HepG2 (cell line): ENCODE measurements around the gene MACROD2. TPM values are rescaled to one million over a fixed set of nuclear protein-coding genes. Genes with fewer than 3 reads are reported as not detected.

Experiments
- ATAC-seq: fragments of 200-7000 bp; cut with Tn5 transposase; 3 replicates; pipeline ENCODE4 v1.9.1; 2020; ENCODE audit warnings: mild to moderate bottlenecking, moderate library complexity
- BruUV-seq: library from RNA; stranded (reverse); fragments of 400-500 nt; replicated peaks from 2 replicates; lab custom pipeline; 2021; lab: Mats Ljungman, UMichigan
- CTCF ChIA-PET: fragments of 300-600 bp; formaldehyde crosslinking; extraction: SDS; loops from one replicate; lab custom pipeline; 2021; ENCODE audit warnings: low total read pairs, inconsistent platforms, low intra/inter-chr PET ratio; lab: Yijun Ruan, JAX
- POLR2A ChIA-PET: fragments of 350-600 bp; sonication (Branson Sonifier 250); formaldehyde crosslinking; loops from one replicate; lab custom pipeline; 2020; ENCODE audit warnings: antibody characterized with exemption, inconsistent platforms; lab: Yijun Ruan, JAX
- DNase-seq: peaks from one replicate; pipeline ENCODE4 v3.0.0-alpha.2; 2015; ENCODE audit warnings: low spot score
- FAIRE-seq: peaks from 3 replicates; lab custom pipeline; 2011; peaks lifted over from hg19 to GRCh38; lab: Jason Lieb, UNC
- H2AFZ ChIP-seq: one replicate; pipeline ENCODE4 v1.6.1; 2011; ENCODE audit warnings: low read length, inconsistent platforms
- H3K27ac ChIP-seq: fragments of 300-600 bp; 3 replicates; pipeline ENCODE4 v1.8.0; 2011; ENCODE audit warnings: mixed run types, mild to moderate bottlenecking, mixed read lengths, low read length, inconsistent platforms; ENCODE audit not compliant: insufficient read depth; ENCODE audit errors: extremely low read length
- H3K27me3 ChIP-seq, 2 experiments: fragments of 200-600 bp in 1 of 2; 2 replicates in 1 of 2; 3 replicates in 1 of 2; pipeline versions ENCODE4 v1.6.0 to v1.8.0; 2011; ENCODE audit warnings: low read length in 2 of 2, mild to moderate bottlenecking in 2 of 2, moderate library complexity in 2 of 2, inconsistent platforms in 1 of 2; ENCODE audit not compliant: insufficient read depth in 2 of 2, control insufficient read depth in 1 of 2
- H3K36me3 ChIP-seq, 2 experiments: fragments of 200-600 bp in 1 of 2; replicated peaks in 1 of 2; 2 replicates in 1 of 2; 3 replicates in 1 of 2; pipeline versions ENCODE4 v1.5.1 to v1.8.0; 2011; ENCODE audit warnings: low read length in 2 of 2, inconsistent platforms in 1 of 2; ENCODE audit not compliant: insufficient read depth in 2 of 2, control insufficient read depth in 1 of 2
- H3K4me1 ChIP-seq: 2 replicates; pipeline ENCODE4 v1.5.1; 2012; ENCODE audit warnings: low read length, inconsistent platforms; ENCODE audit not compliant: insufficient read depth
- H3K4me2 ChIP-seq: 2 replicates; pipeline ENCODE4 v1.6.0; 2011; ENCODE audit warnings: low read depth, low read length, inconsistent platforms
- H3K4me3 ChIP-seq, 3 experiments: fragments of 200-600 bp in 1 of 3; sonication (generic), shearing (Covaris generic) in 1 of 3; replicated peaks in 1 of 3; 2 replicates each; pipeline ENCODE4 v1.5.1; 2011 to 2016; ENCODE audit warnings: low read length in 3 of 3, inconsistent platforms in 2 of 3, low read depth in 2 of 3, mild to moderate bottlenecking in 2 of 3, control low read depth in 1 of 3, mixed read lengths in 1 of 3; ENCODE audit not compliant: insufficient read depth in 1 of 3
- H3K79me2 ChIP-seq: one replicate; pipeline ENCODE4 v1.6.1; 2011; ENCODE audit warnings: low read length, inconsistent platforms; ENCODE audit not compliant: insufficient read depth
- H3K9ac ChIP-seq: 2 replicates; pipeline ENCODE4 v1.6.0; 2011; ENCODE audit warnings: mild to moderate bottlenecking, low read depth, low read length, inconsistent platforms; ENCODE audit not compliant: insufficient read depth
- H3K9me3 ChIP-seq: 2 replicates; pipeline ENCODE4 v1.5.1; 2012; ENCODE audit warnings: mild to moderate bottlenecking, low read length
- H4K20me1 ChIP-seq: 2 replicates; pipeline ENCODE4 v1.6.0; 2011; ENCODE audit warnings: inconsistent platforms, mild to moderate bottlenecking, low read length, moderate library complexity; ENCODE audit not compliant: insufficient read depth
- CBFB ChIP-seq: sonication (generic); formaldehyde crosslinking; IDR thresholded peaks from 2 replicates; pipeline ENCODE4 v1.4.0; 2020; ENCODE audit warnings: missing genetic modification reagents
- CHD4 ChIP-seq: fragments of 200-600 bp; sonication (generic); IDR thresholded peaks from 2 replicates; pipeline ENCODE4 v1.7.0; 2017; ENCODE audit warnings: mild to moderate bottlenecking, low read length, borderline replicate concordance
- GATAD1 ChIP-seq: IDR thresholded peaks from 2 replicates; pipeline ENCODE4 v1.6.1; 2016; ENCODE audit warnings: missing genetic modification reagents, missing compliant biosample characterization
- LCORL ChIP-seq, 2 experiments: fragments of 450-650 bp in 1 of 2; sonication (generic) in 1 of 2; formaldehyde crosslinking in 1 of 2; IDR thresholded peaks; 2 replicates each; pipeline versions ENCODE4 v1.5.0 to v1.6.1; 2017 to 2020; ENCODE audit warnings: antibody characterized with exemption in 1 of 2, missing genetic modification reagents in 1 of 2
- NFE2 ChIP-seq: sonication (generic); formaldehyde crosslinking; IDR thresholded peaks from 2 replicates; pipeline ENCODE4 v1.4.0; 2020; ENCODE audit warnings: missing genetic modification reagents
- REL ChIP-seq: sonication (generic); formaldehyde crosslinking; conservative IDR thresholded peaks from 2 replicates; pipeline ENCODE4 v1.8.0; 2022; ENCODE audit warnings: mild to moderate bottlenecking, missing genetic modification reagents, moderate library complexity
- TGIF2 ChIP-seq: IDR thresholded peaks from 2 replicates; pipeline ENCODE4 v1.6.1; 2016; ENCODE audit warnings: control low read depth, missing compliant biosample characterization
- YEATS2 ChIP-seq: sonication (generic); formaldehyde crosslinking; IDR thresholded peaks from 2 replicates; pipeline ENCODE4 v1.4.0; 2020; ENCODE audit warnings: missing genetic modification reagents, borderline replicate concordance
- ZMAT3 ChIP-seq: sonication (generic); formaldehyde crosslinking; conservative IDR thresholded peaks from 2 replicates; pipeline ENCODE4 v1.7.0; 2021; ENCODE audit warnings: missing genetic modification reagents
- ZNF253 ChIP-seq: sonication (generic); formaldehyde crosslinking; IDR thresholded peaks from 2 replicates; pipeline ENCODE4 v1.8.0; 2022; ENCODE audit warnings: mild to moderate bottlenecking, missing genetic modification reagents, borderline replicate concordance
- ZNF354B ChIP-seq: sonication (generic); formaldehyde crosslinking; IDR thresholded peaks from 2 replicates; pipeline ENCODE4 v1.8.0; 2022; ENCODE audit warnings: mild to moderate bottlenecking, missing genetic modification reagents
- ZNF615 ChIP-seq: sonication (generic); formaldehyde crosslinking; IDR thresholded peaks from 2 replicates; pipeline ENCODE4 v1.5.0; 2020; ENCODE audit warnings: mild to moderate bottlenecking, missing genetic modification reagents, borderline replicate concordance
- ZNF777 ChIP-seq: sonication (generic); formaldehyde crosslinking; IDR thresholded peaks from 2 replicates; pipeline ENCODE4 v1.4.0; 2020; ENCODE audit warnings: missing genetic modification reagents
- ZSCAN29 ChIP-seq: sonication (generic); formaldehyde crosslinking; conservative IDR thresholded peaks from 2 replicates; pipeline ENCODE4 v1.4.0; 2020; ENCODE audit warnings: mild to moderate bottlenecking, missing genetic modification reagents
- WGBS: methylation state at CpG from one replicate; pipeline ENCODE4 v1.1.6; 2017; ENCODE audit warnings: low lambda C conversion rate; 5-methylcytosine and 5-hydroxymethylcytosine counted together
- in situ Hi-C: cut with HindIII; loops from 2 replicates; pipeline ENCODE4 v1.10.0; 2017; ENCODE audit warnings: low pct_unique_long_range_greater_than_20kb; ENCODE audit not compliant: extremely low pct_ligation_motif_present
- intact Hi-C: fragments of 100-400 bp; cut with micrococcal nuclease; formaldehyde crosslinking; loops from one replicate; pipeline ENCODE4 v1.10.0; 2022; ENCODE audit not compliant: unreplicated experiment
- polyA plus RNA-seq, 8 experiments: library from polyadenylated mRNA; depleted of rRNA in 3 of 8; stranded (reverse) in 7 of 8; unstranded in 1 of 8; fragments of >200 nt; fragmentation: Illumina TruSeq in 4 of 8; extraction: Trizol in 4 of 8; gene quantifications; 2 replicates each; pipeline versions ENCODE4 v1.2.1 to v1.2.3, GENCODE V29; 2011 to 2016; ENCODE audit warnings: low read depth in 4 of 8, missing spikeins in 1 of 8, mixed read lengths in 1 of 8; ENCODE audit not compliant: insufficient read depth in 1 of 8
- total RNA-seq, 5 experiments: library from RNA; depleted of rRNA; stranded (reverse); fragments of >200 nt; fragmentation: Illumina TruSeq; extraction: Trizol; gene quantifications; 2 replicates each; pipeline ENCODE4 v1.2.3, GENCODE V29; 2016; ENCODE audit warnings: low read depth in 1 of 5
- TF ChIP-seq, protein P1 (sequence below): sonication (generic); formaldehyde crosslinking; IDR thresholded peaks from 2 replicates; pipeline ENCODE4 v1.5.1; 2020; ENCODE audit warnings: missing genetic modification reagents, mild to moderate bottlenecking, borderline replicate concordance
- TF ChIP-seq, protein P2 (sequence below): sonication (generic); formaldehyde crosslinking; IDR thresholded peaks from 2 replicates; pipeline ENCODE4 v1.4.0; 2020; ENCODE audit warnings: low read depth, missing genetic modification reagents
- TF ChIP-seq, protein P3 (sequence below): sonication (generic); formaldehyde crosslinking; IDR thresholded peaks from 2 replicates; pipeline ENCODE4 v1.4.0; 2020; ENCODE audit warnings: mild to moderate bottlenecking, low read depth, missing genetic modification reagents
- TF ChIP-seq, protein P4 (sequence below): IDR thresholded peaks from 2 replicates; pipeline ENCODE4 v1.6.1; 2016; ENCODE audit warnings: mild to moderate bottlenecking, missing biosample characterization, missing genetic modification reagents

The MACROD2 gene
- total and polyA plus RNA-seq, 2 of the 13 experiments (the other 11 are each of a cell fraction or from before 2014, with no cell fraction given): 0.13 to 0.51 TPM

DNA sequence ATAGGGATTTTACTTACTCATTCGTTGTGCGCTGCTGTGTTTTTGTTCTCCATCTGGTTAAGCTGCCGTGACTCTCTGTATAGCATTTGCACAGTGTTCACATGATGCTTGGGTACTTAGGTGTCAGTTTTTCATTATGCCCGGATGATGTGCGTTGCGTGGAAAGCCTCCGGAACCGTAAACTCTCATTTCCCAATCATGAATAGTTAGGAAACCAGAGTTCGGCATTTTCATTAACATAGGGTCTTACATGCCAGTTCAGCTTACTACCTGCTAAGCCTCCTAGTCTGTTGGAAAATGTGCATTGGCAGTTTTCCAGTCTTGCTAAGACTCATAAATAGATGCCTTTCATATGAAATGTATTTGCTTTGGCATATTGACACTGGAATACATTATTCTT, 825.5 kb downstream of the MACROD2 start:
- Histone ChIP-seq H3K4me1 (no peaks in the 10 kb centered on the region), H3K79me2 (no peaks in the 10 kb centered on the region), H3K4me3 (no peak overlapping the region), H3K27me3 (no peaks in the 10 kb centered on the region), H3K9ac (no peak overlapping the region), H3K36me3 (no peaks in the 10 kb centered on the region), H3K9me3 (no peaks in the 10 kb centered on the region), H3K4me2 (no peak overlapping the region), H3K27ac (no peak overlapping the region), H4K20me1 (no peaks in the 10 kb centered on the region), H2AFZ (no peak overlapping the region)
- ChIA-PET CTCF (no interaction called here), POLR2A (no interaction called here)
- no peak for FAIRE-seq
- no TSS peak for BruUV-seq
- WGBS: 74% methylated on average over 9 of the region's 9 CpGs
- no peak for ATAC-seq
- intact Hi-C loops: no loop called here
- in situ Hi-C loops: no loop called here
- no peak for DNase-seq
- no peak for TF ChIP-seq ZNF777 (CRISPR knock-in tag)
- no peak for TF ChIP-seq ZNF615
- TF ChIP-seq LCORL (IDR thresholded peaks at IDR 0.05): no peak
- TF ChIP-seq LCORL (CRISPR knock-in tag; IDR thresholded peaks at IDR 0.05): no peak
- no peak for TF ChIP-seq CHD4
- no peak for TF ChIP-seq CBFB (CRISPR knock-in tag)
- TF ChIP-seq, protein P1, sequence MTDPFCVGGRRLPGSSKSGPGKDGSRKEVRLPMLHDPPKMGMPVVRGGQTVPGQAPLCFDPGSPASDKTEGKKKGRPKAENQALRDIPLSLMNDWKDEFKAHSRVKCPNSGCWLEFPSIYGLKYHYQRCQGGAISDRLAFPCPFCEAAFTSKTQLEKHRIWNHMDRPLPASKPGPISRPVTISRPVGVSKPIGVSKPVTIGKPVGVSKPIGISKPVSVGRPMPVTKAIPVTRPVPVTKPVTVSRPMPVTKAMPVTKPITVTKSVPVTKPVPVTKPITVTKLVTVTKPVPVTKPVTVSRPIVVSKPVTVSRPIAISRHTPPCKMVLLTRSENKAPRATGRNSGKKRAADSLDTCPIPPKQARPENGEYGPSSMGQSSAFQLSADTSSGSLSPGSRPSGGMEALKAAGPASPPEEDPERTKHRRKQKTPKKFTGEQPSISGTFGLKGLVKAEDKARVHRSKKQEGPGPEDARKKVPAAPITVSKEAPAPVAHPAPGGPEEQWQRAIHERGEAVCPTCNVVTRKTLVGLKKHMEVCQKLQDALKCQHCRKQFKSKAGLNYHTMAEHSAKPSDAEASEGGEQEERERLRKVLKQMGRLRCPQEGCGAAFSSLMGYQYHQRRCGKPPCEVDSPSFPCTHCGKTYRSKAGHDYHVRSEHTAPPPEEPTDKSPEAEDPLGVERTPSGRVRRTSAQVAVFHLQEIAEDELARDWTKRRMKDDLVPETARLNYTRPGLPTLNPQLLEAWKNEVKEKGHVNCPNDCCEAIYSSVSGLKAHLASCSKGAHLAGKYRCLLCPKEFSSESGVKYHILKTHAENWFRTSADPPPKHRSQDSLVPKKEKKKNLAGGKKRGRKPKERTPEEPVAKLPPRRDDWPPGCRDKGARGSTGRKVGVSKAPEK: no peak
- no peak for TF ChIP-seq ZMAT3
- TF ChIP-seq ZNF354B (CRISPR knock-in tag): no peak
- no peak for TF ChIP-seq GATAD1 (CRISPR knock-in tag)
- no peak for TF ChIP-seq ZNF253 (CRISPR knock-in tag)
- TF ChIP-seq, protein P2, sequence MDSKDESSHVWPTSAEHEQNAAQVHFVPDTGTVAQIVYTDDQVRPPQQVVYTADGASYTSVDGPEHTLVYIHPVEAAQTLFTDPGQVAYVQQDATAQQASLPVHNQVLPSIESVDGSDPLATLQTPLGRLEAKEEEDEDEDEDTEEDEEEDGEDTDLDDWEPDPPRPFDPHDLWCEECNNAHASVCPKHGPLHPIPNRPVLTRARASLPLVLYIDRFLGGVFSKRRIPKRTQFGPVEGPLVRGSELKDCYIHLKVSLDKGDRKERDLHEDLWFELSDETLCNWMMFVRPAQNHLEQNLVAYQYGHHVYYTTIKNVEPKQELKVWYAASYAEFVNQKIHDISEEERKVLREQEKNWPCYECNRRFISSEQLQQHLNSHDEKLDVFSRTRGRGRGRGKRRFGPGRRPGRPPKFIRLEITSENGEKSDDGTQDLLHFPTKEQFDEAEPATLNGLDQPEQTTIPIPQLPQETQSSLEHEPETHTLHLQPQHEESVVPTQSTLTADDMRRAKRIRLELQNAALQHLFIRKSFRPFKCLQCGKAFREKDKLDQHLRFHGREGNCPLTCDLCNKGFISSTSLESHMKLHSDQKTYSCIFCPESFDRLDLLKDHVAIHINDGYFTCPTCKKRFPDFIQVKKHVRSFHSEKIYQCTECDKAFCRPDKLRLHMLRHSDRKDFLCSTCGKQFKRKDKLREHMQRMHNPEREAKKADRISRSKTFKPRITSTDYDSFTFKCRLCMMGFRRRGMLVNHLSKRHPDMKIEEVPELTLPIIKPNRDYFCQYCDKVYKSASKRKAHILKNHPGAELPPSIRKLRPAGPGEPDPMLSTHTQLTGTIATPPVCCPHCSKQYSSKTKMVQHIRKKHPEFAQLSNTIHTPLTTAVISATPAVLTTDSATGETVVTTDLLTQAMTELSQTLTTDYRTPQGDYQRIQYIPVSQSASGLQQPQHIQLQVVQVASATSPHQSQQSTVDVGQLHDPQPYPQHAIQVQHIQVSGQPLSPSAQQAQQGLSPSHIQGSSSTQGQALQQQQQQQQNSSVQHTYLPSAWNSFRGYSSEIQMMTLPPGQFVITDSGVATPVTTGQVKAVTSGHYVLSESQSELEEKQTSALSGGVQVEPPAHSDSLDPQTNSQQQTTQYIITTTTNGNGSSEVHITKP (CRISPR knock-in tag): no peak
- TF ChIP-seq, protein P3, sequence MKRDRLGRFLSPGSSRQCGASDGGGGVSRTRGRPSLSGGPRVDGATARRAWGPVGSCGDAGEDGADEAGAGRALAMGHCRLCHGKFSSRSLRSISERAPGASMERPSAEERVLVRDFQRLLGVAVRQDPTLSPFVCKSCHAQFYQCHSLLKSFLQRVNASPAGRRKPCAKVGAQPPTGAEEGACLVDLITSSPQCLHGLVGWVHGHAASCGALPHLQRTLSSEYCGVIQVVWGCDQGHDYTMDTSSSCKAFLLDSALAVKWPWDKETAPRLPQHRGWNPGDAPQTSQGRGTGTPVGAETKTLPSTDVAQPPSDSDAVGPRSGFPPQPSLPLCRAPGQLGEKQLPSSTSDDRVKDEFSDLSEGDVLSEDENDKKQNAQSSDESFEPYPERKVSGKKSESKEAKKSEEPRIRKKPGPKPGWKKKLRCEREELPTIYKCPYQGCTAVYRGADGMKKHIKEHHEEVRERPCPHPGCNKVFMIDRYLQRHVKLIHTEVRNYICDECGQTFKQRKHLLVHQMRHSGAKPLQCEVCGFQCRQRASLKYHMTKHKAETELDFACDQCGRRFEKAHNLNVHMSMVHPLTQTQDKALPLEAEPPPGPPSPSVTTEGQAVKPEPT: no peak
- TF ChIP-seq, protein P4, sequence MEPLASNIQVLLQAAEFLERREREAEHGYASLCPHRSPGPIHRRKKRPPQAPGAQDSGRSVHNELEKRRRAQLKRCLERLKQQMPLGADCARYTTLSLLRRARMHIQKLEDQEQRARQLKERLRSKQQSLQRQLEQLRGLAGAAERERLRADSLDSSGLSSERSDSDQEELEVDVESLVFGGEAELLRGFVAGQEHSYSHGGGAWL: no peak
- no peak for TF ChIP-seq ZSCAN29 (CRISPR knock-in tag)
- TF ChIP-seq YEATS2: no peak
- TF ChIP-seq TGIF2 (CRISPR knock-in tag): no peak
- TF ChIP-seq REL (CRISPR knock-in tag): no peak
- TF ChIP-seq NFE2: no peak
